Measurements from ENCODE around the gene ADIG.

- TF ChIP-seq CTCF (IDR thresholded peaks at IDR 0.05) (no peak), POLR2A (IDR thresholded peaks at IDR 0.05) (no peak)
Observed at GRCh38 chr20:38615283-38615682, 34.3 kb downstream of the ADIG start.

Measured in Peyer's patch (tissue), 4 donors.